AG04450 (cell line): ENCODE data around the gene DTX3. TPM values are rescaled to one million over a fixed set of nuclear protein-coding genes. Genes with fewer than 3 reads are reported as not detected.
"Not testable (repeated sequence)": the region's sequence is repeated elsewhere in the genome, so short reads cannot be mapped to it uniquely, and the experiment has no call there.

Experiments used
- CTCF ChIA-PET: fragments of 300-600, 350-600 bp; formaldehyde crosslinking; extraction: SDS; loops from one replicate; lab custom pipeline; 2022; ENCODE audit warnings: antibody characterized with exemption, inconsistent platforms; lab: Charles Lee
- POLR2A ChIA-PET: fragments of 350-600 bp; formaldehyde crosslinking; extraction: SDS; loops from one replicate; lab custom pipeline; 2021; ENCODE audit warnings: antibody characterized with exemption, inconsistent platforms; lab: Yijun Ruan, JAX
- DNase-seq: peaks from one replicate; pipeline ENCODE4 v3.0.0-alpha.2; 2011; ENCODE audit warnings: low read depth, low spot score
- H3K27ac ChIP-seq: one replicate; pipeline ENCODE4 v1.5.1; 2012; ENCODE audit warnings: low read depth, low read length, control low read depth
- H3K27me3 ChIP-seq: one replicate; pipeline ENCODE4 v1.6.0; 2012; ENCODE audit warnings: low read length; ENCODE audit not compliant: control insufficient read depth, insufficient read depth
- H3K4me3 ChIP-seq: 2 replicates; pipeline ENCODE4 v1.5.1; 2011; ENCODE audit warnings: mild to moderate bottlenecking, low read depth, low read length, control low read depth
- H3K9me3 ChIP-seq: 2 replicates; pipeline ENCODE4 v1.5.1; 2012; ENCODE audit warnings: low read length; ENCODE audit not compliant: control insufficient read depth, insufficient read depth
- polyA plus RNA-seq: library from polyadenylated mRNA; depleted of rRNA; stranded (reverse); fragments of >200 nt; gene quantifications from 2 replicates; pipeline ENCODE4 v1.2.3, GENCODE V29; 2011
- TF ChIP-seq, protein P1 (sequence below): IDR thresholded peaks from 2 replicates; pipeline ENCODE4 v1.5.1; 2011; ENCODE audit warnings: low read depth, low read length, control low read depth, inconsistent platforms

DTX3 gene
- polyA plus RNA-seq, 1 experiment, result 24.8 TPM

- CTCF ChIA-PET, result interaction anchor here (1.1 to 1.7 kb wide), 2 partner anchors 11 to 47 kb away, joined by 3 to 4 read pairs; no protein-coding TSS in a partner anchor
- Histone ChIP-seq H3K27ac (no peak overlapping the region), H3K9me3 (peaks cover 4% of the 10 kb centered on the region; the same call in 1 of the 2 replicates), H3K27me3 (peaks cover 51% of the 10 kb centered on the region), H3K4me3 (no peak overlapping the region)
- TF ChIP-seq, protein P1, sequence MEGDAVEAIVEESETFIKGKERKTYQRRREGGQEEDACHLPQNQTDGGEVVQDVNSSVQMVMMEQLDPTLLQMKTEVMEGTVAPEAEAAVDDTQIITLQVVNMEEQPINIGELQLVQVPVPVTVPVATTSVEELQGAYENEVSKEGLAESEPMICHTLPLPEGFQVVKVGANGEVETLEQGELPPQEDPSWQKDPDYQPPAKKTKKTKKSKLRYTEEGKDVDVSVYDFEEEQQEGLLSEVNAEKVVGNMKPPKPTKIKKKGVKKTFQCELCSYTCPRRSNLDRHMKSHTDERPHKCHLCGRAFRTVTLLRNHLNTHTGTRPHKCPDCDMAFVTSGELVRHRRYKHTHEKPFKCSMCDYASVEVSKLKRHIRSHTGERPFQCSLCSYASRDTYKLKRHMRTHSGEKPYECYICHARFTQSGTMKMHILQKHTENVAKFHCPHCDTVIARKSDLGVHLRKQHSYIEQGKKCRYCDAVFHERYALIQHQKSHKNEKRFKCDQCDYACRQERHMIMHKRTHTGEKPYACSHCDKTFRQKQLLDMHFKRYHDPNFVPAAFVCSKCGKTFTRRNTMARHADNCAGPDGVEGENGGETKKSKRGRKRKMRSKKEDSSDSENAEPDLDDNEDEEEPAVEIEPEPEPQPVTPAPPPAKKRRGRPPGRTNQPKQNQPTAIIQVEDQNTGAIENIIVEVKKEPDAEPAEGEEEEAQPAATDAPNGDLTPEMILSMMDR, result no peak
- POLR2A ChIA-PET, result interaction anchor here (0.6 kb wide), 1 partner anchor 38 kb away, joined by 5 read pairs; no protein-coding TSS in a partner anchor
- DNase-seq, result no peak
Observed at GRCh38 chr12:57630891-57631433, 26.3 kb downstream of the DTX3 start.

DNA sequence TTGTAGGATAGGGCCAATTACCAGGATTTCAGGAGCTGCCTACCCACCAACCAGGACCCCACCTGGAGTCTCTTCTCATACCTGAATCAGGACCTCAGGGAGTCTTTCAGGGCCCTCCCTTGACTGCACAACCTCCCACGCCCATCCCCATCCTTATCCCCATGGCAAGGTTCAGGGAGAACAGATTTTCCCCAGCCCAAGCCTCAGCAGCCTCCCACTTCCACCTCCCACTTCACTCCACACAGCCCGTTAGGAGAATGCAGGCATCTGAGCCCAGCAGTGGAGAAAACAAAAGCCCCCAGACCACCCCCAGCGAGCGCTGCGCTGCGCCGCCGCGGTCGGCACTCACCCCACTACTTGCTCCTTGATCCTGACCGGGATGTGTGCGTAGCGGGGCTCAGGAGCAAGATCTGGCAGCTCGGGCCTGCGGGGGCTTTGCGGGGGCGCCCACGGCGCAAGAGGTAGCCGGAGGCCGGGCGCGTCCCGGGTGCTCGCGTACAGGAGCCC is 27.0 kb downstream of the DTX3 start:
- Histone ChIP-seq H3K9me3 (peaks cover 4% of the 10 kb centered on the region; the same call in 1 of the 2 replicates), H3K27me3 (peaks cover 45% of the 10 kb centered on the region), H3K4me3 (peak overlapping the region; percentile 59), H3K27ac (no peak overlapping the region)
- ChIA-PET CTCF (interaction anchor here (0.7 to 1.7 kb wide), 2 partner anchors 40 to 48 kb away, joined by 3 to 4 read pairs; no protein-coding TSS in a partner anchor), POLR2A (no interaction called here)
- no peak for DNase-seq
- TF ChIP-seq, protein P1, result no peak

GRCh38 chr12:57632073-57632957 is 27.7 kb downstream of the DTX3 start:
- POLR2A ChIA-PET, result no interaction called here
- TF ChIP-seq, protein P1, result no peak
- CTCF ChIA-PET, result interaction anchor here (0.5 to 3.1 kb wide), 21 partner anchors 7 to 1416 kb away, joined by 3 to 59 read pairs (median 5); partner anchors contain the start of gene DCTN2
- no peak overlapping the region for H3K27ac ChIP-seq
- H3K27me3 ChIP-seq, result peaks cover 38% of the 10 kb centered on the region
- peak overlapping the region; percentile 59 for H3K4me3 ChIP-seq
- peaks cover 4% of the 10 kb centered on the region; the same call in 1 of the 2 replicates for H3K9me3 ChIP-seq
- no peak for DNase-seq

- no peak for DNase-seq
- ChIA-PET POLR2A (no interaction called here), CTCF (interaction anchor here (0.5 to 3.1 kb wide), 27 partner anchors 8 to 1417 kb away, joined by 3 to 59 read pairs (median 4); partner anchors contain the start of genes DCTN2 and OS9)
- Histone ChIP-seq H3K27ac (no peak within 1 kb of the TSS), H3K27me3 (peaks cover 31% of the 10 kb centered on the region), H3K9me3 (no peaks in the 10 kb centered on the region; the same call in 1 of the 2 replicates), H3K4me3 (peak within 1 kb of the TSS; percentile 59)
- TF ChIP-seq, protein P1, result peak; percentile 91
Observed at GRCh38 chr12:57632958-57633840, 28.6 kb downstream of the DTX3 start, which contains the start of gene B4GALNT1. Gene B4GALNT1 (minus strand): TSS chr12:57633201. CDS start chr12:57632132, 1,069 bp downstream.

GRCh38 chr12:57636731-57637130 is 32.1 kb downstream of the DTX3 start:
- DNase-seq, POLR2A ChIA-PET, H3K4me3 ChIP-seq, H3K9me3 ChIP-seq, H3K27ac ChIP-seq: not testable (repeated sequence)
- CTCF ChIA-PET, result interaction anchor here (0.6 to 2.1 kb wide), 4 partner anchors 14 to 873 kb away, joined by 3 to 20 read pairs (median 5); no protein-coding TSS in a partner anchor
- peaks cover 21% of the 10 kb centered on the region for H3K27me3 ChIP-seq
